Cerebellar cortex (tissue), 1 donor: ENCODE data around the gene DRAM1.
A peak's percentile ranks its signal among the peaks of the same experiment; 100 is the strongest.
"Not testable (repeated sequence)": the region's sequence is repeated elsewhere in the genome, so short reads cannot be mapped to it uniquely, and the experiment has no call there.

Source experiments
- DNase-seq: peaks from one replicate; pipeline ENCODE4 v3.0.0-alpha.2; 2015; ENCODE audit warnings: low spot score

DRAM1 gene

GRCh38 chr12:101906226-101906625, 28.8 kb downstream of the DRAM1 start:
- no peak for DNase-seq

- DNase-seq = no peak
Observed at GRCh38 chr12:101908395-101908794, 31.0 kb downstream of the DRAM1 start.

- no peak for DNase-seq
Observed at GRCh38 chr12:101909646-101910045, 32.3 kb downstream of the DRAM1 start.

- DNase-seq = no peak
Observed at GRCh38 chr12:101915841-101916240, 38.5 kb downstream of the DRAM1 start.

GRCh38 chr12:101918805-101919204, 41.4 kb downstream of the DRAM1 start:
- DNase-seq = not testable (repeated sequence)

- no peak for DNase-seq
Observed at GRCh38 chr12:101919447-101919846, 42.1 kb downstream of the DRAM1 start.

- no peak for DNase-seq
Observed at GRCh38 chr12:101920906-101921305, 43.5 kb downstream of the DRAM1 start.

GRCh38 chr12:101923045-101923718, 45.8 kb downstream of the DRAM1 start:
- DNase-seq = no peak

- DNase-seq = no peak
Observed at GRCh38 chr12:101924618-101925017, 47.2 kb downstream of the DRAM1 start.

GRCh38 chr12:101925361-101925760, 48.0 kb downstream of the DRAM1 start:
- DNase-seq = no peak

- no peak for DNase-seq
Observed at GRCh38 chr12:101925935-101926334, 48.6 kb downstream of the DRAM1 start.

GRCh38 chr12:101927036-101927435, 49.7 kb downstream of the DRAM1 start:
- no peak for DNase-seq

GRCh38 chr12:101927999-101928398, 50.6 kb downstream of the DRAM1 start:
- no peak for DNase-seq

GRCh38 chr12:101928556-101928955, 51.2 kb downstream of the DRAM1 start:
- DNase-seq = no peak

GRCh38 chr12:101929365-101930041, 52.1 kb downstream of the DRAM1 start:
- no peak for DNase-seq

- no peak for DNase-seq
Observed at GRCh38 chr12:101931498-101932326, 54.3 kb downstream of the DRAM1 start.

- DNase-seq = no peak
Observed at GRCh38 chr12:101933866-101934514, 56.6 kb downstream of the DRAM1 start.

GRCh38 chr12:101935890-101936746, 58.7 kb downstream of the DRAM1 start:
- DNase-seq = no peak

- DNase-seq = no peak
Observed at GRCh38 chr12:101939306-101939705, 61.9 kb downstream of the DRAM1 start.

- DNase-seq = peak; percentile 55
Observed at GRCh38 chr12:101939856-101940265, 62.5 kb downstream of the DRAM1 start.

GRCh38 chr12:101940400-101940950, 63.1 kb downstream of the DRAM1 start:
- DNase-seq = no peak
